ENCODE measurements around the gene IL11RA.

DNA sequence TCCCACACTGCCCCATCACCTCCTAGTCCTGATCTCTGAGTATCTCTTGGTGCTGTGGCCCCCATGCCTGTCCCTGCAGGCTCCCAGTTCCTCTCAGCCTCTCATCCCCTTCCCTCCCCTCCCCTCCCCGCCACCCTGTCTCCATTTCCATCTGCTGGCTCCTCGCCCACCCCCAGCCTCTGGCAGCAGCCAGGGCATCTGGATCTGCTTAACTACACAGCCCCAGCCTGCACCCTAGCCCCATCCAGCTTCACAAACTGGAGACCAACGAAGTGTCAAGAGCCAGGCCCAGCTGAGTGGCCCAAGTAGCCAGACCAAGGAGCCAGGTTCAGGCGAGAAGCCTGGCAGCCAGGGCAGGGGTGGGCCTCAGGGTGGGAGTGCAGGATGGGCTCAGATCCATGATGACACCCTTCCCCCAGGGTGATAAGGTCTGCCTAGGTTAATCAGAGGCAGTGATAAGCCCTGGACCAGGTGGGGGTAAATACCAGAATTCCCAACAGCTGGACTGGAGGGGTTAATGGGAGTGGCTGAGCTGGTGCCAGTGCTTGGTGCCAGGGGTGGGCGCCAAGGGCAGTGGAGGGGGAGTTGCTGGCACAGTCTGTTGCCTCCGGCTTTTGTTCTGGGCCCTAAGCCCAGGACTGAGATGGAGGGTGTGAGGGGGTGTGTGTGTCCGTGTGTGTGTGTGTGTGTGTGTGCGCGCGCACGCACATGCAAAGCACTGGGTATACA, 2.5 kb downstream of the IL11RA start:
- TF ChIP-seq, protein P1, sequence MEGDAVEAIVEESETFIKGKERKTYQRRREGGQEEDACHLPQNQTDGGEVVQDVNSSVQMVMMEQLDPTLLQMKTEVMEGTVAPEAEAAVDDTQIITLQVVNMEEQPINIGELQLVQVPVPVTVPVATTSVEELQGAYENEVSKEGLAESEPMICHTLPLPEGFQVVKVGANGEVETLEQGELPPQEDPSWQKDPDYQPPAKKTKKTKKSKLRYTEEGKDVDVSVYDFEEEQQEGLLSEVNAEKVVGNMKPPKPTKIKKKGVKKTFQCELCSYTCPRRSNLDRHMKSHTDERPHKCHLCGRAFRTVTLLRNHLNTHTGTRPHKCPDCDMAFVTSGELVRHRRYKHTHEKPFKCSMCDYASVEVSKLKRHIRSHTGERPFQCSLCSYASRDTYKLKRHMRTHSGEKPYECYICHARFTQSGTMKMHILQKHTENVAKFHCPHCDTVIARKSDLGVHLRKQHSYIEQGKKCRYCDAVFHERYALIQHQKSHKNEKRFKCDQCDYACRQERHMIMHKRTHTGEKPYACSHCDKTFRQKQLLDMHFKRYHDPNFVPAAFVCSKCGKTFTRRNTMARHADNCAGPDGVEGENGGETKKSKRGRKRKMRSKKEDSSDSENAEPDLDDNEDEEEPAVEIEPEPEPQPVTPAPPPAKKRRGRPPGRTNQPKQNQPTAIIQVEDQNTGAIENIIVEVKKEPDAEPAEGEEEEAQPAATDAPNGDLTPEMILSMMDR (IDR thresholded peaks at IDR 0.05): no peak
- no peak for TF ChIP-seq POLR2A (IDR thresholded peaks at IDR 0.05)
